CD4-positive, CD25-positive, alpha-beta regulatory T cell (primary cell): ENCODE results near the gene AGBL1. TPM values are rescaled to one million over a fixed set of nuclear protein-coding genes. Genes with fewer than 3 reads are reported as not detected.

Experiments
- ATAC-seq, 2 donors: fragments of 150-1000 bp; cut with Tn5 transposase; one replicate each; pipeline ENCODE4 v1.10.0; 2021; ENCODE audit warnings: low read depth in 2 of 2, moderate number of reproducible peaks in 2 of 2, moderate library complexity in 1 of 2
- DNase-seq, 3 donors: peaks; one replicate each; pipeline versions ENCODE4 v3.0.0 to v3.0.0-alpha.2; 2012 to 2022; ENCODE audit warnings: mixed read lengths in 1 of 3
- H3K27ac ChIP-seq: one replicate; pipeline ENCODE4 v1.7.0; 2013; ENCODE audit warnings: mild to moderate bottlenecking, low read length; ENCODE audit not compliant: insufficient read depth, poor library complexity, severe bottlenecking
- H3K27me3 ChIP-seq: one replicate; pipeline ENCODE4 v1.7.0; 2013; ENCODE audit warnings: low read length; ENCODE audit not compliant: control insufficient read depth, insufficient read depth
- H3K36me3 ChIP-seq: one replicate; pipeline ENCODE4 v1.7.0; 2013; ENCODE audit warnings: mild to moderate bottlenecking, low read length, moderate library complexity; ENCODE audit not compliant: control insufficient read depth, insufficient read depth
- H3K4me1 ChIP-seq: 2 replicates; pipeline ENCODE4 v1.7.0; 2013; ENCODE audit warnings: mild to moderate bottlenecking, low read length; ENCODE audit not compliant: insufficient read depth, control insufficient read depth, poor library complexity, severe bottlenecking
- H3K4me3 ChIP-seq: one replicate; pipeline ENCODE4 v1.7.0; 2013; ENCODE audit warnings: low read depth, mild to moderate bottlenecking, low read length, moderate library complexity
- H3K9me3 ChIP-seq, 2 experiments: 1 replicate in 1 of 2; 2 replicates in 1 of 2; pipeline ENCODE4 v1.7.0; 2013; ENCODE audit warnings: low read length in 2 of 2, mild to moderate bottlenecking in 1 of 2, moderate library complexity in 1 of 2; ENCODE audit not compliant: control insufficient read depth in 2 of 2
- H3K27ac Mint-ChIP-seq, 3 donors: one replicate each; pipeline ENCODE4 v1.8.0; 2020 to 2022; ENCODE audit warnings: mild to moderate bottlenecking in 3 of 3, mixed read lengths in 3 of 3, moderate library complexity in 2 of 3
- H3K27me3 Mint-ChIP-seq: one replicate; pipeline ENCODE4 v1.8.0; 2022; ENCODE audit warnings: mild to moderate bottlenecking, mixed read lengths
- H3K36me3 Mint-ChIP-seq: one replicate; pipeline ENCODE4 v1.8.0; 2020; ENCODE audit warnings: mixed read lengths
- H3K4me1 Mint-ChIP-seq, 4 donors: one replicate each; pipeline ENCODE4 v1.8.0; 2020 to 2022; ENCODE audit warnings: mixed read lengths in 4 of 4, mild to moderate bottlenecking in 1 of 4
- H3K4me3 Mint-ChIP-seq, 4 donors: one replicate each; pipeline ENCODE4 v1.8.0; 2020 to 2022; ENCODE audit warnings: mild to moderate bottlenecking in 4 of 4, mixed read lengths in 4 of 4, moderate library complexity in 3 of 4
- H3K9me3 Mint-ChIP-seq, 7 donors: one replicate each; pipeline ENCODE4 v1.8.0; 2020 to 2022; ENCODE audit warnings: mixed read lengths in 7 of 7, mild to moderate bottlenecking in 3 of 7, moderate library complexity in 2 of 7
- polyA plus RNA-seq, 4 donors: library from polyadenylated mRNA; unstranded; fragments of 300-500 nt; fragmentation: Illumina TruSeq; gene quantifications; one replicate each; pipeline ENCODE4 v1.2.3, GENCODE V29; 2021
- total RNA-seq: library from RNA; stranded (reverse); gene quantifications from one replicate; pipeline ENCODE4 v1.2.3, GENCODE V29; 2022

Gene AGBL1
- total and polyA plus RNA-seq, 5 donors from 2014 or later, result not detected

DNA sequence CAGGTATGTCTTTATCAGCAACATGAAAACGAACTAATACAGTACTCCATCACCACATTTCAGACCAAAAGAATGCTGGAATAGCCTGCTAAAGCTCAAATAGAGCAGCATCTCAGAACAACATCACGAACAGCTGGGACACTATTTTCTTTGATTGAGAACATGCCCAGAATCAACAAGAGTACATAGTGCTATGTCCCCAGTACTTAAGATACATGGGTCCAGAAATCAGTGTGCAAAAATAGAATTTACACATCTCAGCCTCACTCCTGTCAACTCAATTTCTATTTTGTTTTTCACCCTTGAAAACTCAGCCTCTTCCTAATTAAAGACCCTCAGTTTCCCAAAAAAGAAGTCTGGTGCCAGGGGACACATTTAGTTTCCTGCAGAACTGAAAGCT, 753.9 kb downstream of the AGBL1 start:
- Histone ChIP-seq H3K4me3 (no peak overlapping the region), H3K27me3 (no peaks in the 10 kb centered on the region), H3K4me1 (no peaks in the 10 kb centered on the region), H3K27ac (no peak overlapping the region), H3K36me3 (no peaks in the 10 kb centered on the region), H3K9me3 (no peaks in the 10 kb centered on the region)
- Mint-ChIP-seq H3K27ac (no peak overlapping the region), H3K4me1 (no peaks in the 10 kb centered on the region), H3K4me3 (no peak overlapping the region), H3K27me3 (no peaks in the 10 kb centered on the region), H3K36me3 (no peaks in the 10 kb centered on the region), H3K9me3 (peaks cover 0 to 5% (median 0%) of the 10 kb centered on the region in 7 donors)
- DNase-seq (no peak), ATAC-seq (no peak)

DNA sequence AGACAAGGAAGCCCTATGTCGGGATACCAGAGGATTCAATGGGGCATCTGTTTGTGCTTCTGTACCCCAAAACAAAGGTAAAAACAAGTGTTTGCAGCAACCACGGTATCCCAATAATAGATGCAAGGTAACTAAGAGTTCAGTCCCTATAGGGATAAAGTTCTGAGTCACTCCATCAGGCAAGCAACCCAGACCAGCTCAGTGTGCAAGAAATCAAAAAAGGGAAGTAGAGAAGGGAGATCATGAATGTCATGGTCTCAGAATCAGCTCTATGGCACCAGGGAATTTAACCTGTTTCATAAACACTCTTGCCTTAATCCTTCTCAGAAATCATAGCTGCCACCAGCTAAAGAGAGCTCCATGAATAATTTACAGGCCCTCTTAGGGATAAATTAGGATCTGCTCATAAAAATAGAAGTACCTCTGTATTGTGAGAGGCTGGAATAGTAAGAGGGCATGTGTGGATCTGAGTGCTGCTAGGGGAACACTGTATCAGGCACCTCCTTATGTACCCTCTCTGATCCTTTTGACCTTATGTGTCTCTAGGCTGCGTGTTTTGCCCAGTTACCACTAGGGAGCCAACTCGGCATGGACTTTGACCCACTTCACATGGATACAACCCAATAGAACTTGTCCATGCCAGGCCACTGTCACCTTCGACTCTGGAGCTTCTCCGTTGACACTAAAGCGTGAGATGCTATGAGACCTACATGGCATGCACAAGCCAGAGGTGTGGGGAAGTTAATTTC, 754.6 kb downstream of the AGBL1 start:
- no peak for DNase-seq
- Histone ChIP-seq H3K36me3 (no peaks in the 10 kb centered on the region), H3K4me3 (no peak overlapping the region), H3K4me1 (no peaks in the 10 kb centered on the region), H3K27me3 (no peaks in the 10 kb centered on the region), H3K27ac (no peak overlapping the region), H3K9me3 (no peaks in the 10 kb centered on the region)
- ATAC-seq, result no peak
- Mint-ChIP-seq H3K36me3 (no peaks in the 10 kb centered on the region), H3K4me3 (no peak overlapping the region), H3K27ac (no peak overlapping the region), H3K4me1 (no peaks in the 10 kb centered on the region), H3K9me3 (peaks cover 0 to 5% (median 2%) of the 10 kb centered on the region in 7 donors), H3K27me3 (no peaks in the 10 kb centered on the region)

DNA sequence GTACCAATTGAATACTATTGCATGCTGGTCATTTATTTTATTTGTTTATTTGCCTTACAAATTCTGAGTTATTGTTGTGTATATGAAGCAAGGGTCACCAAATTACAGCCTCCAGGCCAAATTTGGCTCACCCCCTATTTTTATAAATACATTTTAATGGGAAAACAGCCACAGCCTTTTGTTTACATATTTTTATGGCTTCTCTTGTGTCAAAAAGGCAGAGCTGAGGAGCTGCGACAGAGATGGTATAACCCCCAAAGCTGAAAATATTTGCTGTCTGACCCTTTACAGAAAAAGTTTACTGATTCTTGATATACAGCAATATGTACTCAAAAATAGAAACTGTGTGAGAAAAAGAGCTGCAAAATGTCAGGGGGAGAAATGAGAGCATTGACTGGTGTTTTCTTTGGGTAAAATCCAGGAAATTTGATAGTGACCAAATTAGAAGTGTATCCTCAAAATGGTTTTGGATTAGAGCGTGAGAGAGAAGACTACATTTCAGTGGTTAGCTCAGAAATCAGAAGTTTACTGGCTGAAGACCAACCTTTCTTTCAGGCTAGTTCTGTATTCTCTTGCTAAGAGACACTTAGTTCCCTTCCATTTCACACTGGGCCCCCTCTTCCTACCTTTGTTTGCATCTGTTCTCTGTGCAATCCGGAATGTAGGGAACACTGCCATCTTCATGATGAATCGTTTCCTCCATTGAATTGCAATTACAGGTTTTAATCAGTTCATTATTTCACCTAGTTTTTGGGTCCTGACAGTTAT, 757.8 kb downstream of the AGBL1 start:
- Histone ChIP-seq H3K36me3 (no peaks in the 10 kb centered on the region), H3K27ac (no peak overlapping the region)

DNA sequence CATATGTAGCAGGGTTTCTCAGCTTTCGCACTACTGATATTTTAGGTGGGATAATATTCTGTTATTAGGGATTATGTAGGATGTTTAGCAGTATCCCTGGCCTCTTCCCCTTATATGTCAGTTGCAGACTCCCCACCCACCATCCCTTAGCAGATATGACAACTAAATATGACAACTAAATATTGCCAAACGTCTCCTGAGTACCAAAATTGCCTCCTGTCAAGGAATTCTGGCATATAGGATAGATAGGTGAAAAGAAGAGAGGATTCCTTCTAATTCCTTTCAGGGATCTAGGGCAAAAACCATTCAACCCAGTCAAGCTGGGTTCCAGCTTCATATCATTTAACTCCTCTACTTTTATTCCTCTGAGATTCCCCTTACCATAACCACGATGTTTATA, 759.8 kb downstream of the AGBL1 start:
- Histone ChIP-seq H3K4me1 (no peaks in the 10 kb centered on the region), H3K4me3 (no peak overlapping the region), H3K27me3 (no peaks in the 10 kb centered on the region), H3K36me3 (no peaks in the 10 kb centered on the region), H3K9me3 (no peaks in the 10 kb centered on the region), H3K27ac (no peak overlapping the region)
- H3K27ac Mint-ChIP-seq, result no peak overlapping the region
- no peak overlapping the region for H3K4me3 Mint-ChIP-seq
- H3K27me3 Mint-ChIP-seq, result no peaks in the 10 kb centered on the region
- DNase-seq (no peak), ATAC-seq (no peak)
- no peaks in the 10 kb centered on the region for H3K36me3 Mint-ChIP-seq
- peaks cover 0 to 4% (median 1%) of the 10 kb centered on the region in 7 donors for H3K9me3 Mint-ChIP-seq
- H3K4me1 Mint-ChIP-seq, result no peaks in the 10 kb centered on the region

More for the DNA sequence above, 757.8 kb downstream of the AGBL1 start:
- Mint-ChIP-seq H3K9me3 (peaks cover 0 to 4% (median 3%) of the 10 kb centered on the region in 7 donors), H3K36me3 (no peaks in the 10 kb centered on the region), H3K4me3 (no peak overlapping the region), H3K4me1 (no peaks in the 10 kb centered on the region), H3K27me3 (no peaks in the 10 kb centered on the region), H3K27ac (no peak overlapping the region)
- Histone ChIP-seq H3K27me3 (no peaks in the 10 kb centered on the region), H3K4me3 (no peak overlapping the region), H3K4me1 (no peaks in the 10 kb centered on the region), H3K9me3 (no peaks in the 10 kb centered on the region)
- no peak for DNase-seq
- no peak for ATAC-seq

DNA sequence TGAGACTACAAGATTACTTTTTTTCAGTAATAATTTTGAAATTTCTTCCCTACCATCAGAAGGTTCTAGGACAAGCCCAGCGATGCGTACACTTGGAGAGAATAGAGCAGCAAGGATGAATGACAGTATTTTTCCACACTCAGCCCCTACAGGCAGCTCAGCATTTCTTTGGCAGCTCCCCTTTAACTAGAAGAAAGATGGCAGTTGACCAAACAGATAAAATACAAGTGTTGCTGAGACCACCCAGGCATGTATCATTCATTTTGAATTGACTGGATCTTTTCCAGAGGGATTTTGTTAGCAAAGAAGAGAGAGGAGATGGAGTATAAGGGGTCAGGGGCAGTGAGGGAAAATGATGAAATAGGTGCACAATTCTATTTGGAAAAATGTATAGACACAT, 761.3 kb downstream of the AGBL1 start:
- no peak overlapping the region for H3K27ac Mint-ChIP-seq
- H3K36me3 Mint-ChIP-seq, result no peaks in the 10 kb centered on the region
- H3K4me1 Mint-ChIP-seq, result no peaks in the 10 kb centered on the region
- Histone ChIP-seq H3K36me3 (no peaks in the 10 kb centered on the region), H3K27me3 (no peaks in the 10 kb centered on the region), H3K27ac (no peak overlapping the region), H3K9me3 (no peaks in the 10 kb centered on the region), H3K4me3 (no peak overlapping the region), H3K4me1 (no peaks in the 10 kb centered on the region)
- H3K27me3 Mint-ChIP-seq, result peaks cover under 1% of the 10 kb centered on the region
- DNase-seq (no peak), ATAC-seq (no peak)
- no peak overlapping the region for H3K4me3 Mint-ChIP-seq
- peaks cover 0 to 4% (median 2%) of the 10 kb centered on the region in 7 donors for H3K9me3 Mint-ChIP-seq

DNA sequence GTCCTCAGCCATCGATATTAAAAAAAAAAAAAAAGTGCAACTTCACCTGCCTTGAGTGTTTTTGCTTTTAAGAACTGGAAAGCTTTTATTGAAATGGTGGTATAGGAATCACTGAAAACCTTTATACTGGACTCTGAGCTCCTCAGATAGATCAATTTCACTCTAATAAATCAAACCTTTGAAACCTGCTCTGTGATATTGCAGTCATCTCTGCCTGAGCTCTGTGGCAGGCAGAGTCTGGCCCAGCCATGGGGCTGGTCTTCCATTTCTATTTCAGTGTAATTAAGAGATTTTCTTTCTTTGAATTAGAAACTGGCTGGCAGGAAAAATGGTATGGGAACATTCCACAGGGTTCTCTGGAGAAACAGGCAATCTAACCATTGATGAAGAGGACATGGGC, 762.5 kb downstream of the AGBL1 start:
- no peak overlapping the region for H3K27ac ChIP-seq
- Mint-ChIP-seq H3K36me3 (no peaks in the 10 kb centered on the region), H3K9me3 (peaks cover 0 to 4% (median 2%) of the 10 kb centered on the region in 7 donors), H3K4me3 (no peak overlapping the region), H3K27me3 (peaks cover 4% of the 10 kb centered on the region), H3K27ac (no peak overlapping the region), H3K4me1 (no peaks in the 10 kb centered on the region)
- no peaks in the 10 kb centered on the region for H3K9me3 ChIP-seq
- no peaks in the 10 kb centered on the region for H3K36me3 ChIP-seq
- DNase-seq, result no peak
- no peak for ATAC-seq
- no peak overlapping the region for H3K4me3 ChIP-seq
- H3K27me3 ChIP-seq, result no peaks in the 10 kb centered on the region
- H3K4me1 ChIP-seq, result no peaks in the 10 kb centered on the region

DNA sequence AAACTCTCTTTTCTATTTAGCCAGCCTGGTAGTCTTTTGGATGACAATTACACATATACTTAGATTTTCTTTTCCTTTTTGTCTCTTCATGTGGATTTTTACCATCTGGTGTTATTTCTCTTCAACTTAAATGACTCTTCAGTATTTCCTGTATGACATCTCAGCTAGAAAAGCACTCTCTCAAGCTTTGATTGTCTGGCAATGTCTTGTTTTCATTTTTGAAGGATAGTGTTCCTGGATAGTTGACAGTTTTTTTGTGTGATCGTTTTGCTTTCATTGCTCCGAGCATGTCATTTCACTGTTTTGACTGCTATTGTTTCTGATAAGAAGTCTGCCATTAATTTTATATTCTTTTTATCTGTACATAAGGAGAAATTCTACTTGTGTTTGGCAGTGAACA, 766.4 kb downstream of the AGBL1 start:
- Histone ChIP-seq H3K4me3 (no peak overlapping the region), H3K4me1 (no peaks in the 10 kb centered on the region), H3K36me3 (no peaks in the 10 kb centered on the region), H3K9me3 (no peaks in the 10 kb centered on the region), H3K27me3 (no peaks in the 10 kb centered on the region), H3K27ac (no peak overlapping the region)
- peaks cover 9% of the 10 kb centered on the region for H3K27me3 Mint-ChIP-seq
- ATAC-seq (no peak), DNase-seq (no peak)
- no peaks in the 10 kb centered on the region for H3K4me1 Mint-ChIP-seq
- H3K9me3 Mint-ChIP-seq, result peaks cover 0 to 5% (median 3%) of the 10 kb centered on the region in 7 donors
- no peaks in the 10 kb centered on the region for H3K36me3 Mint-ChIP-seq
- H3K4me3 Mint-ChIP-seq, result no peak overlapping the region
- H3K27ac Mint-ChIP-seq, result no peak overlapping the region
